Measurements from ENCODE around the gene SKI.
A peak's percentile ranks its signal among the peaks of the same experiment; 100 is the strongest.

- TF ChIP-seq EZH2 (IDR thresholded peaks at IDR 0.05; ENCODE audit: borderline replicate concordance, low read depth, low read length) (0 out of 2 replicates have a peak, but pooled peaks have one; percentile 2), CTCF (IDR thresholded peaks at IDR 0.05 in 2 of 3, conservative IDR thresholded peaks at IDR 0.05 in 1 of 3; ENCODE audit: insufficient read depth in 2 of 3, low read depth in 1 of 3, low read length in 3 of 3) (no peak), ZNF143 (CRISPR knock-in tag; IDR thresholded peaks at IDR 0.05) (no peak), PREB (CRISPR knock-in tag; IDR thresholded peaks at IDR 0.05) (no peak)
These were observed 106.2 kb downstream of the SKI start for GRCh38 chr1:2334366-2334765.

Measured in K562 (cell line).